ENCODE data around the gene TMX4.

DNA sequence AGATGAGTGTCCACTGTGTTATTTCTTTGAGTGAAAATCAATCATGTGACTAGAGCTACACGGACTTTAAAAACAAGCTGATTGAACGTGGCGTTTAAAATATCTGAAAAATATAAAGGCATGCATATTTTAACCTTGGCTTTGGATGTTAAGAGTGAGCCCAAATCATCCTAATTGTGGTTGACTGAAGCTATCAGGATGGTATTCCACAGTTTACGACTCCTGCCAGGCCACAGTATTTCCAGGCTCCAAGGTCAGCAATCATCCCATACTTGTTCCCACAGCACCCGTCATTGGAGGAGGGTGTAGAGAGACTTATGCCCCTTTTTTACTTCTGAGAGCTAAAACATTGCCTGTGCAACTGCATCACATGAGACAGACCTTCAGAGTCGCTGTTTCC, 43.2 kb upstream of the TMX4 start:
- TF ChIP-seq, protein P1, sequence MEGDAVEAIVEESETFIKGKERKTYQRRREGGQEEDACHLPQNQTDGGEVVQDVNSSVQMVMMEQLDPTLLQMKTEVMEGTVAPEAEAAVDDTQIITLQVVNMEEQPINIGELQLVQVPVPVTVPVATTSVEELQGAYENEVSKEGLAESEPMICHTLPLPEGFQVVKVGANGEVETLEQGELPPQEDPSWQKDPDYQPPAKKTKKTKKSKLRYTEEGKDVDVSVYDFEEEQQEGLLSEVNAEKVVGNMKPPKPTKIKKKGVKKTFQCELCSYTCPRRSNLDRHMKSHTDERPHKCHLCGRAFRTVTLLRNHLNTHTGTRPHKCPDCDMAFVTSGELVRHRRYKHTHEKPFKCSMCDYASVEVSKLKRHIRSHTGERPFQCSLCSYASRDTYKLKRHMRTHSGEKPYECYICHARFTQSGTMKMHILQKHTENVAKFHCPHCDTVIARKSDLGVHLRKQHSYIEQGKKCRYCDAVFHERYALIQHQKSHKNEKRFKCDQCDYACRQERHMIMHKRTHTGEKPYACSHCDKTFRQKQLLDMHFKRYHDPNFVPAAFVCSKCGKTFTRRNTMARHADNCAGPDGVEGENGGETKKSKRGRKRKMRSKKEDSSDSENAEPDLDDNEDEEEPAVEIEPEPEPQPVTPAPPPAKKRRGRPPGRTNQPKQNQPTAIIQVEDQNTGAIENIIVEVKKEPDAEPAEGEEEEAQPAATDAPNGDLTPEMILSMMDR (IDR thresholded peaks at IDR 0.05), result no peak
- TF ChIP-seq POLR2A (IDR thresholded peaks at IDR 0.05), result no peak

All from testis (tissue), 2 donors.